GM10248 (cell line): ENCODE measurements around the gene ZBTB47.
A peak's percentile ranks its signal among the peaks of the same experiment; 100 is the strongest.

Experiments
- CTCF ChIA-PET: fragments of 300-600 bp; sonication (Branson Sonifier 250); formaldehyde crosslinking; extraction: SDS; loops from one replicate; lab custom pipeline; 2021; ENCODE audit warnings: antibody characterized with exemption; lab: Yijun Ruan, JAX
- POLR2A ChIA-PET: fragments of 350-650 bp; sonication (Branson Sonifier 250); formaldehyde crosslinking; extraction: SDS; loops from one replicate; lab custom pipeline; 2020; ENCODE audit warnings: antibody characterized with exemption; lab: Yijun Ruan, JAX
- DNase-seq: peaks from one replicate; pipeline ENCODE4 v3.0.0; 2012; ENCODE audit errors: extremely low spot score
- TF ChIP-seq, protein P1 (sequence below): IDR thresholded peaks from 2 replicates; pipeline ENCODE4 v1.5.1; 2012; ENCODE audit warnings: mild to moderate bottlenecking, low read depth; ENCODE audit errors: extremely low read depth, missing control alignments, control extremely low read depth

ZBTB47 gene

DNA sequence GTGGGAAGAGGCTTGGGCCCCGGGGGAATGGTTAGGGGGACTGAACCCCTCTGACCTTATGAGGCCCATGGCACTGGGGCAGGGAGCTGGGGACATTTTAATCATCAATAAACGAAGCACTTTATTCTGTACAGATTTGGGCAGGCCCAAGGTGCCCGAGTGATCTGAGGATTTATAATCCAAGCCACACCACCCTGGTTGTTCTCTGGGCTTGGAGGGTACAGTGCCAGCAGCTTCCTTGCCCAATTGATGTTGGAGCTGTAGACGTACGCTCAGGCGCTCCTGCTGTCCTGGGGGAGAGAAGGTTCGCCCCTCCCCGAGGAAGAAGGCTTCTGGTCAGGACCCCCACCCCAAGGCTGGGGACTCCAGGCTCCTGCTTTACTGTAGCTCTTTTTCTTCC is 12.5 kb downstream of the ZBTB47 start:
- peak; percentile 12 for DNase-seq
- TF ChIP-seq, protein P1, sequence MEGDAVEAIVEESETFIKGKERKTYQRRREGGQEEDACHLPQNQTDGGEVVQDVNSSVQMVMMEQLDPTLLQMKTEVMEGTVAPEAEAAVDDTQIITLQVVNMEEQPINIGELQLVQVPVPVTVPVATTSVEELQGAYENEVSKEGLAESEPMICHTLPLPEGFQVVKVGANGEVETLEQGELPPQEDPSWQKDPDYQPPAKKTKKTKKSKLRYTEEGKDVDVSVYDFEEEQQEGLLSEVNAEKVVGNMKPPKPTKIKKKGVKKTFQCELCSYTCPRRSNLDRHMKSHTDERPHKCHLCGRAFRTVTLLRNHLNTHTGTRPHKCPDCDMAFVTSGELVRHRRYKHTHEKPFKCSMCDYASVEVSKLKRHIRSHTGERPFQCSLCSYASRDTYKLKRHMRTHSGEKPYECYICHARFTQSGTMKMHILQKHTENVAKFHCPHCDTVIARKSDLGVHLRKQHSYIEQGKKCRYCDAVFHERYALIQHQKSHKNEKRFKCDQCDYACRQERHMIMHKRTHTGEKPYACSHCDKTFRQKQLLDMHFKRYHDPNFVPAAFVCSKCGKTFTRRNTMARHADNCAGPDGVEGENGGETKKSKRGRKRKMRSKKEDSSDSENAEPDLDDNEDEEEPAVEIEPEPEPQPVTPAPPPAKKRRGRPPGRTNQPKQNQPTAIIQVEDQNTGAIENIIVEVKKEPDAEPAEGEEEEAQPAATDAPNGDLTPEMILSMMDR = no peak
- ChIA-PET POLR2A (no interaction called here), CTCF (interaction anchor here (0.9 to 2.0 kb wide), 3 partner anchors 11 to 47 kb away, joined by 3 to 5 read pairs (median 4); no protein-coding TSS in a partner anchor)

DNA sequence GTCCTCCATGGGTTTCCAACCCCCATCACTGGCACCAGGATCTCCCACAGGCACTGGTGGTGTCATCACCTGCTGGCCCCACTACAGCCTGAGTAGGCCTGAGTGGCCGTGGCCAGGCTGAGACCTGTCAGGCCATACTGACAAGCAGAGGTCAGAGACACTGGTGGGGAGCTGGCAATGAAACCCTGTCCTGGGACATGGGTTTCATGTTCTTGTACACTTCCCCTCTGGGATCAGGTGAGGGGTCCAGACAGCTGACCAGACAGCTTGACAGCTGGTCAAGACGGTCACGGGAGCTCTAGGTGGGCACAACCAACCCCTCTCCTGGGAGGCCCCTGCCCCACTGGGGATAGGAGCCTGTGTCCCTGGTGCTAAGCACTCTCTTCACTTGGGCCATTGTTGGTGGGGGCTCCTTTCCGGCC is 13.1 kb downstream of the ZBTB47 start:
- TF ChIP-seq, protein P1 = no peak
- peak; percentile 10 for DNase-seq
- CTCF ChIA-PET = interaction anchor here (0.9 to 2.0 kb wide), 3 partner anchors 10 to 47 kb away, joined by 3 to 5 read pairs (median 4); no protein-coding TSS in a partner anchor
- POLR2A ChIA-PET = no interaction called here

DNA sequence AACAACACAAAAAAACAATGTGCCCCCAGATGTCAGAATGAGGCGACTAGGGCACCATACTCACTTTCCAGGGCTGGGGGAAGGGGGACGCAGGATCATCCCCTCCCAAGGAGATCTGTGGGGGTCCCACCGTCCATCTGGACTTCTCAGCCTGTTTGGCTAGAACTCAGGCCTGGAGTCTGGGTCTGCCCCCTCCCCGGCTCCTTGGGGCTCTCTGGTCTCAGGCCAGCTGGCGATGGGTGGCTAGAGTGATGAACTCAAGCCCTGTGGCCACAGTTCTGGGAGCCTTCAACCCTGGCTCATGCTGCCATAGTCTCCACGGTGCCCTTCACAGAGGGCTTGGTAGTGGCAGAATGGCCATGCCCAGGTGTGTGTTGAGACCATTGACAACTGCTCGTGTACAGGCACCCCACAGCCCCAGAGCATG is 13.6 kb downstream of the ZBTB47 start:
- CTCF ChIA-PET = interaction anchor here (1.3 to 2.0 kb wide), 2 partner anchors 20 to 46 kb away, joined by 4 to 5 read pairs; no protein-coding TSS in a partner anchor
- POLR2A ChIA-PET = no interaction called here
- TF ChIP-seq, protein P1 = no peak
- no peak for DNase-seq

DNA sequence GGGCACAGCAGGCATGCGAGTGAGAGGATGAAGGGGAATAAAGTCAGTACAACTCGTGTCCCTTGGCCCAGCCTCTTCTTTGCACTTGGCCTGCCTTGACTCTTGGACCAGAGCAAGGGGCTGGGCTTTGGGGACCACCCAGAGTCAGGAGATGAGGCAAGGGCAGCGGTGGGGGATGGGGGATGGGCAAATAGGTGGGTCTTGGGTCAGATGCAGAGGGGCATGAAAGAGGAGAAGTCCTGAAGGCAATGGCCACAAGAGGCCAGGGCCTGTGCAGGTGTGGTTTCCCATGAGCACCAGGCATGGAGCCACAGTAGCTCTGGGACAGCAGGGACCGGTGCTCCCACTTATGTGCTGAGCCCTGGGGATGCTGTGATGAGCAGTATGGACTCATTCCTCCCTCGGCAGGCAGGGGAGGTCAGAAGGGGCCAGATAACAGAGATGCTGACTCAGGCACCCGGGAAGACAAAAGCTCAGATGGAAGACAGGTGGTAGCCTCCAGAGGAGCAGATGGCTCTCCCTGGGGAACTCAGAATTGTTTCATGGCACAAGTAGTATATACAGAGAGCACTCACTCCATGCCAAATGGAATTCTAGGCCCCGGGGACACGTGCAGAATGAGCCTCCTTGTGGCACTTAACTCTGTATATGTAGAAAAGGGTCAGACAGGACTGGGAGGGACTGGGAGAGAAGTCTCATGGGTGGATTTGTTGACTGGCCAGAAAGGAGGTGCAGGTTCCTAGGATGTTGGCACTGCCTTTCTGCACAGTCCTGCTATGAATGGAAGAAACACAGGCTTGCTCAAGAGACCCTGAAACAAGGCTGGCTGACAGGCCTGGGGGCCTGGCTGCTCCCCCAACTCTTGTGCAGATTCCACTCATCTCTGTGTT is 14.3 kb downstream of the ZBTB47 start:
- DNase-seq = no peak
- CTCF ChIA-PET = no interaction called here

DNA sequence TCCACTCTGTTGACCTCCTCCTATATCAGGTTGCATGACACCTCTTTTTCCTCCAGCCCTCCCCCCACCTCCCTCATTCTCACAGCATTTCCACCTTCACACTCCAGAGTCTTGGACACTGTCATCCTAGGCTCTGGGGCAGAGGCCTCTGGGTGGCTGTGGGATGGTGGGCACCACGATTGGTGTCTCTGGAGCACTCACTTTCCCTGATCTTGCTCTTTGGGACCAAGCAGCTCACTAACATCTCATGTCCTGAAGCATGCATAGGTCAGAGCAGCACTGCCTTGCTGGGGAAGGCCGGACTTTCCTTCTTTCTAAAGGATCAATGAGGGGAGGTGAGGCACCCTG is 14.9 kb downstream of the ZBTB47 start:
- ChIA-PET POLR2A (no interaction called here), CTCF (no interaction called here)
- TF ChIP-seq, protein P1 = no peak
- no peak for DNase-seq

More for the DNA sequence above, 14.3 kb downstream of the ZBTB47 start:
- POLR2A ChIA-PET = no interaction called here
- TF ChIP-seq, protein P1 = no peak

DNA sequence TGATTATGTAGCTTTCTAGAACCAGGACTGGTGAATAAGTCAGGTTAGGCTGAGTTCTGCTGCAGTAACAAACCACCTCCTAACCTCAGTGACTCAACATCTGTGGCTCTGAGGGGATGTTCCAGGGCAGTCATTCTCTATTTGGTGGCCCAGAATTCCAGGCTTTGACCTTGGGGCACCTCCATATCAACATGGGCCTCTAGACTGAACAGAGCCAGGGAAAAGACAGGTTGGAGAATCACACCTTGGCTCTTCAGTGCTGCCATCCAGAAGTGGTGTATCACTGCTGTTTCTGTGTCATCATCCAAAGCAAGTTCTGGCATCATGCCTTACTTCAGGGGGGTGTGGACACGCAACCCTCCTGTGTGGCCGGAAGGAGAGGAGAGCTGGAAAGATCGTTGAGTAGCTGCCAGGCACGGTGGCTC is 15.3 kb downstream of the ZBTB47 start:
- DNase-seq = no peak
- TF ChIP-seq, protein P1 = no peak
- ChIA-PET POLR2A (no interaction called here), CTCF (no interaction called here)
